ENCODE data around the gene PPARG.

DNA sequence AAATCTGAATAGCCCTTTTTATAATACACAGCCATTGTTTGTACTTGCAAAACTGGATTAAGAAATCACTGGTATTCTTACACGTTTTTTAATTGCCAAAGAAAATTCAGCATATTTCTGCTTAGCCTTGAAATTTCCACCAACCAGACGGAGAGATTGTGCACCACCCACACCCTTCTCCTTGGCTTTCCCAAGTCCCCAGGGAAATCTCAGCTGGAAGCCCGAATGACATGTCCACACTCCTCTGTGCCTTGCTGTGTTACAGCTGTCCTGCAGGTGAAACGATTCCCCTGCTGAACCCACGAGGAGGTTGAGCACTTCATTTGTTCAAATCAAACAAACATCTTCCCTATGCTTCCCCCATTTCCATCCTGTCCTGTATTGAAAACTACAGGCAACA, 49.6 kb upstream of the PPARG start:
- TF ChIP-seq, protein P1, sequence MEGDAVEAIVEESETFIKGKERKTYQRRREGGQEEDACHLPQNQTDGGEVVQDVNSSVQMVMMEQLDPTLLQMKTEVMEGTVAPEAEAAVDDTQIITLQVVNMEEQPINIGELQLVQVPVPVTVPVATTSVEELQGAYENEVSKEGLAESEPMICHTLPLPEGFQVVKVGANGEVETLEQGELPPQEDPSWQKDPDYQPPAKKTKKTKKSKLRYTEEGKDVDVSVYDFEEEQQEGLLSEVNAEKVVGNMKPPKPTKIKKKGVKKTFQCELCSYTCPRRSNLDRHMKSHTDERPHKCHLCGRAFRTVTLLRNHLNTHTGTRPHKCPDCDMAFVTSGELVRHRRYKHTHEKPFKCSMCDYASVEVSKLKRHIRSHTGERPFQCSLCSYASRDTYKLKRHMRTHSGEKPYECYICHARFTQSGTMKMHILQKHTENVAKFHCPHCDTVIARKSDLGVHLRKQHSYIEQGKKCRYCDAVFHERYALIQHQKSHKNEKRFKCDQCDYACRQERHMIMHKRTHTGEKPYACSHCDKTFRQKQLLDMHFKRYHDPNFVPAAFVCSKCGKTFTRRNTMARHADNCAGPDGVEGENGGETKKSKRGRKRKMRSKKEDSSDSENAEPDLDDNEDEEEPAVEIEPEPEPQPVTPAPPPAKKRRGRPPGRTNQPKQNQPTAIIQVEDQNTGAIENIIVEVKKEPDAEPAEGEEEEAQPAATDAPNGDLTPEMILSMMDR (optimal IDR thresholded peaks at IDR 0.05 in 1 of 3, IDR thresholded peaks at IDR 0.05 in 1 of 3, conservative IDR thresholded peaks at IDR 0.05 in 1 of 3; ENCODE audit: extremely low read depth in 1 of 3, insufficient read depth in 2 of 3, low read length in 3 of 3): no peak
- TF ChIP-seq EZH2 (IDR thresholded peaks at IDR 0.05; ENCODE audit: low read length): no peak
